ENCODE results near the gene MAP2K5.

- TF ChIP-seq POLR2A (IDR thresholded peaks at IDR 0.05) (no peak), CTCF (IDR thresholded peaks at IDR 0.05) (no peak)
These were observed 264.0 kb downstream of the MAP2K5 start for GRCh38 chr15:67806536-67806935.
